Measurements from ENCODE around the gene WDR72.
"Not testable (repeated sequence)": the region's sequence is repeated elsewhere in the genome, so short reads cannot be mapped to it uniquely, and the experiment has no call there.

WDR72 gene

GRCh38 chr15:53695365-53695764, 64.1 kb downstream of the WDR72 start:
- DNase-seq = no peak

DNA sequence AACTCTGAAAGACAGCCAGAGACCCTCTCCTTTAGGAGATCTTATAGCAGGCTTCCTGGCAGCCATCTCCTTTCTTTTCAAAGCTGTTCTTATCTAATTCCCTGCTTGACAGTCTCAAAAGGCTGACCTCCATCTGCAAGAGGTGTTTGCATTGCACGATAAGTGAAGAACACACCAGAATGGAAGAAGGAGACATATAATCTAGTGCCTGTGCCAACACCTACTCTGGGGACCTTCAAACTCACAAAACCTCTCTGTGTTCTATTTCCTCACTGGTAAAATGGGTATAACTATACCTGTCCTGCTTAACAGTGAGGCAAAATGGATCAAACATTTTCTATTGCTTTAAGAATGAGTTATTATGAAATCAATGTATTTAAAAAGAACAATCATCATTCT, 65.0 kb downstream of the WDR72 start:
- no peak for DNase-seq

DNA sequence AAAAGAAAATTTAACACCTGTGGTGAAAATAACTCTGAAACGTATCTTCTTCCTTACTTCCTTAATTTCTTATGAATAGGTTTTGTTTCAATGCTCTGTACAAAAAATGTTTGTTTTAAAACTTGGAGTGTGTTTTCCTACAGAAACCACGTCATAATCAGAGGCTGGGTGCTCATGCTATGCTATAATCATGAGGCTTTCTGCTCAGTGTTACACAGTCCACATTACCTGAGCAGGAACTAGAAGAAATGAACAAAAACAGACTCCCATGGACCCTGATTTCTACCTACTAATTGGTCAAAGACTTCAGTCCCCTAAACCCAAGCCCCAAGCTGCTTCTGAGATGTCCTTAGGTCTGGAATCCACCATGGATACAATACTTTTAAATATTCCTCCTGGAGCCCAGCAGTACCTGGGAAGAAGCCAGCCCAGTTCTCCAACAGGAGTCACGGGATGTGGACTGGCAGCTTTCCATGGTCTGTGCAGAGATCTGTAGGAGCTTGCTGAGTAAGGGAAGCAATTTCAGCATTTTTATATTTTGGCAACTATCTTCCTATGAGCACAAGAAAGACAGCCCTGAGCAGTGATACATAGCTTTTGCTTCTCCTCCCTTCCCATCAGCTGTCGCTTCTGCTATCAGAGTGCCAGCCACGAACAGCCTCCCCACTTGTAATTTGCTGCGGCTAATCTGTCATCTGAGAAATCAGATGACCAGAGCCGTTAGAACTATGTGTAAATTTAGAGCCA, 65.6 kb downstream of the WDR72 start:
- no peak for DNase-seq

GRCh38 chr15:53684162-53684561, 75.3 kb downstream of the WDR72 start:
- DNase-seq = not testable (repeated sequence)

DNA sequence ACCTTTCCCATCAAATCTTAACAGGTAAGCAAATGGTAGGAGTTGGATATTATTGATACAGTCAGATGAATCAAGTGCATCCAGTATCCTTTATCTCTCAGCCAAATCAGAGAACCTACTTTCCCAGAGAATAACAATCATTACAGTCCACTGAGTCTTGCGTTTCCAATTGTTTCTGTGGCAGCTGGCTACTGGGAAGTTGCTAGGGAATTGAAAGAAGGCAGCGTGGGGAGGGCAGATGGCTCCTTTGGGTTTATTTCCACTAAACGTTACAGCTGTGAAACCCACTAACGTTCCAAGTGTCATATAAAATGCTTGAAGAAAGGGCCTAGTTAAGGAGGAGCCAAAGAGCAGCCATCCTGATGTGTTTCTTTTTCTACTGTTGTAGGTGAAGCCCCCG, 78.4 kb downstream of the WDR72 start:
- DNase-seq = no peak

DNA sequence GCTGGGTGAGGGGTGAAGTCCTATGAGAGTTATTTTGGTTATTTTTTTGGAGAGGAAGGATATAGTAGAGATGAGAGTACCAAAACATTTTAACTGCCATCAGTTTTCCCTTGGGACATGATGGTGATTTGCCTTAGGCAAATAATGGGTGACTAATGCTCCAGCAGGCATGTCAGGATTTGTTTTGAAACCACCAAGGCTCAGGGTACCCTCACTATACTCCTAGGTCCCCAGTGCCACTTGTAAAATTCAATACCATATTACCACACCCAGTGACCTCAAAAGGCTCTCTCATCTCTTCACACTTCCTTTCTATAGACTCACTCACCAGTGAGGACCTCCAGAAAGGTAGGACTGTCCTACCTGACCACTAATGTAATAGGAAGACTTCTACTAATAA, 83.6 kb downstream of the WDR72 start:
- no peak for DNase-seq

DNA sequence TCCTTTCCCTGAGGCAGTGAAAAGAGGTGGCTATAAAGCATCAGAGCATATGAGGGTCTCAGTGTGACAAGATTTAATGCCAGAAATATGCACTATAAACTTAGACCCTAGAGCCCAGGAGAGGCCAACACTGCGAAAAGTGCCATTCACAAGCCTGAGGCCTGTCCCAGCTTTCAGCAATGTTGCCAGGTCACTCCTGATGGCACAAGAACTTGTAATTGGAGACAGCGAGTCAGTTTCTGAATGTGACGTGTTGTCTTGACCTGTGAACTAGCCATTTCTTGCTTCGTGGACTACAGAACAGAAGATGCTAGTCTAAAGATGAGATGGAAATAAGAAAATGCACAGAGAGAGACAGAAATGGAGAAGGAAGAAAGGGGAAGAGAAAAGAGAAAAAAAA, 87.9 kb downstream of the WDR72 start:
- no peak for DNase-seq

- no peak for DNase-seq
Observed at GRCh38 chr15:53670701-53671100, 88.8 kb downstream of the WDR72 start.

GRCh38 chr15:53665930-53666329, 93.5 kb downstream of the WDR72 start:
- DNase-seq = no peak

DNA sequence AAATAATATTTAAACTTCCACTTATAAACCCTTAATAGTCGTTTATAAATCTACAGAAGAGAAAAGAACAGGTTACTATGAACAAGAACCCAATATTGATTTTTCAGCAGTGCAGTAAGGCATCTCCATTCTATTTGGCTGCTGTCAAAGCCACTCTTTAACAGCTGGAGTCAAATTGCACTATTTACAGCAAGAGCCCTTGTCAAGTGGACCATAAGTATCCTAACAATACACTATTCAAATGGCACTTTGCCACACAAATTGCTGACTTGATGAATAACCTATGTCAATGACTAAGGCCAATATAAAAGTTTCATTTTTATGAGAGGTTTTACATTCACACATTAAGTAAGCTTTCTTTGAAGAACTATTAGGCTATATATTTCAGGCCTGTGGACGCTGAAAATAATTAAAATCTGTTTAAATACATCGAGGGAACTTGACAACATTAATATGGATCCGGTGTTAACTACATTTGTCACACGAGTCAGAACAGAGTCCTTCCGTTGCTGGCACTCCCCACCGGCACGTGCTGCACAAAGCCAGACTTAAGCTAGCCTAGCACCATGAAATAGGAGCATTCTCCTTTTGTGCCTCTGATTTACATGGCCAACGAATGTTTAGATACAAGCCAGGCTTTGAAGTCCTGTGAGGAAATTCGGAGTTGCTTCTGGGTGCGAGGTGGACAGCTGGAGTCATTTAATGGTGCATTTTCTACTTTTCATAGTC, 100.5 kb downstream of the WDR72 start:
- no peak for DNase-seq

DNA sequence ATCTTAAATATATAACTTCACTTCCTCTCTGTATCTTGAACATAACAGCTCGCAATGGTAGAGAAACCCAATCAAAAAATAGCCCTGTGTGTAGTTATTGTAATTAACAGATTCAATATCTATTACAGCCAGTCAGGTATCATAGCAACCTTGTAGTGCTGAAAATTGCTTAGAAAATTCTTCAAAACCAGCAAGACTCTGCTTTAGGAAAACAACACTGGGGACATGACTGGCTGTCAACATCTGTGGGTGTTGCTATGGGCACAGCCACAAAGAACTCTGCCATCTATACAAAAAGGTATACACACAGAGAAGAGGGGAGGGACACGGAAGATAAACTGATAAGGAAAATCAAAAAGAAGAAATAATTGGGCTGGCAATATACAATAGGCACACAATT, 101.2 kb downstream of the WDR72 start:
- DNase-seq = no peak

GRCh38 chr15:53648934-53649333, 110.5 kb downstream of the WDR72 start:
- DNase-seq = no peak

GRCh38 chr15:53644660-53645059, 114.8 kb downstream of the WDR72 start:
- no peak for DNase-seq

DNA sequence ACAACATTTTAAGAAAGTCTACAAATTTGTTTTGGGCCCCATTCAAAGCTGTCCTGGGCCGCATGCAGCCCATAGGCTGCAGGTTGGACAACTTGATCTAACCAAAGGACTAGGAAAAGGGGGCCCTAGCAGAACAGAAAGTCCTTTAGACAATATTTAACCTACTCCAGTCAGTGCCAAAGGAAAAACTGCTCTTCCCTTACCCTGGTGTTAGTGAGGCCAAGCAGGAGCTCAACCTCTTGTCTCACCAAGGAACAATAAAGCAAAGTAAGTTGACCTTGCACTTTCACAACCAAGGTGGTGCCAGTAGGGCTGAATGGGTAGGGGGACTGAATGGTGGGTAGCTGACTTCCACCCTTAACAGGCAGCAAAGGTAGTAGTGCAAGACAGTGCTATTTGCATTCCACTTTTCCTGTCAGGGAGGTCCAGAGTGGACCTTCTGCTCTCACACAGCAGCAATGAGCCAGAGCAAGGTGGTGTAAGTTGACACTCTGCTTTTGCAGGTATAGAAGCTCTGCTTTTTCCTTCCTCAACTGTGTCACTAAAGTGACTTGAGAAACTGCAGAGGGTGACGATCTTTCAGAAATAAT, 124.9 kb downstream of the WDR72 start:
- no peak for DNase-seq

DNA sequence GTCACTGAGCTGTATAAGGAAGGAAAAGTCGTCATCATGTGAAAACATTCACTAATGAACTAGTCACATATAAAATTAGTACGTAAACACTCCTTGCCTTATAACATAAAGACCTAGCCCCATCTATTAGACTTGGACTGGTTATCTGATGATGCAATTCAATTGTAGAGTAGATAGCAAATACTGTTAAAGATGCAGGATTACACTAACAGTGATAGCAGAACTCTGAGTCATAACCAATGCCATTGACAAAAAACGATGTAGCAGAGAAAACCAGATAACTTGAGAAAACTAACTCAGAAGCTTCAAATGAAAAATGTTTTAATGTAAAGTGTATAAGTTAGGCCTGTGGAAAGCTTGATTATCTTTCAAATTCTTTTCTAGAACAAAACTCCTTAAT, 132.2 kb downstream of the WDR72 start:
- no peak for DNase-seq

- DNase-seq = no peak
Observed at GRCh38 chr15:53625962-53626845, 133.3 kb downstream of the WDR72 start.

DNA sequence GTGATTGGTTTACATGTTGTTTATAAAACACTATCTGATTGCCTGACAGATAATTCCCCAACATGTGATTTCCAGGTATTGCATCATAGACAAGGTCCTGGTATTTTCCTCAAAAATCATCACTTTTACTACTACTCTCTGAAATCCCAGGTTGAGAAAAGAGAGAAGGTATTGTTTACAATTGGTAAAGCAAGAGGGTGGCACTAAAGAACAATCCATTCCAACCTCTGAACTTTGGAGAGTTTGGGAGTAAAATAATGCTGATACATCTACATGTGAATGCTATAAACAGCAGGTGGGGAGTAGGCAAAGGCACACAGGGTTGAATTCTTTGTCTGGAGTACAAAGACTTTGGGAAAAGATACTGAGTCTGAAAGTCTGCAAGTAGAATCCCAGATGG, 134.2 kb downstream of the WDR72 start:
- no peak for DNase-seq

DNA sequence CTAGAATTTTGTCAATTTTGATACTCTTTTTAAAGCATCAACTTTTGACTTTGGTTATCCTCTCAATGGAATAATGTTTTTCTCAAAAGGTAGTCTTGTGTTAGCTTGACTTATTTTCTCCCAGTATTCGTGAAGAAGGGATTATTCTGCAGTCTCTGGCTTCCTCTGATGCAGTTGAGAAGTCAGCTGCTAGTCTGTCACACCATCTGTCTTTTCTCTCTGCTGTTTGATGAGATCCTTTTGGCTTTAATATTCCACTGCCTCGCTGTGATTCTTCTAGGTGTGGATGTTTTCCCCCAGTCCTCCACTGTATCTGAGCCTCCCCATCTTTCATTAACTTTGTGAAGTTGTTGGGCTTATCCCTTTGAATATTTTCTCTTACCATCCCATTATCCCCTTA, 141.0 kb downstream of the WDR72 start:
- no peak for DNase-seq

GRCh38 chr15:53611145-53611920, 148.1 kb downstream of the WDR72 start:
- no peak for DNase-seq

DNA sequence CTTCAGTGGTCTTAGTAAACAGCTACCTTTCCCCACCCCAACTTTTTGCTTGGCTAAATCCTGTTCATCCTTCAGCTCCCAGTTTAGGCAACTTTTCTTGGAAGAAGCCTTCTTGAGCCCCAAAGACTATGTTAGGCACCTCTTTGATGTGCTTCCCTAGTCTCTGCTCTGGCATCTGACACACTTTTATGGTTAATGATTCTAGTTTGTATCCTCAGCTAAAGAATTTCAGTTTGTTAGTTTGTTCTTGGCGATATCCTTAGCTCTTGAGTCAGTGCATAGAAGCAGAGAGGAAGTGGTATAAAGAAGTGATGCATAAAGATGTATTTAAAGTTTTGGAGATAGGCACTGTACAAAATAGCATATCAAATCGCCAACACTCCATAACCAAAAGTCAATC, 168.4 kb downstream of the WDR72 start:
- DNase-seq = no peak

GRCh38 chr15:53590380-53590779, 169.1 kb downstream of the WDR72 start:
- DNase-seq = no peak

GRCh38 chr15:53589520-53590057, 169.9 kb downstream of the WDR72 start:
- no peak for DNase-seq
